DOHH2 (cell line): ENCODE data around the gene NPAS3.

Experiments used
- H3F3A ChIP-seq: fragments of 200-600 bp; sonication (generic), shearing (Covaris generic); 2 replicates; pipeline ENCODE4 v1.6.0; 2016; ENCODE audit warnings: antibody characterized with exemption, mild to moderate bottlenecking; ENCODE audit not compliant: control insufficient read depth, insufficient read depth
- H3K27ac ChIP-seq: fragments of 200-600 bp; sonication (generic); 2 replicates; pipeline ENCODE4 v1.5.1; 2014; ENCODE audit warnings: low read depth, mild to moderate bottlenecking, low read length, moderate library complexity
- H3K27me3 ChIP-seq: fragments of 200-600 bp; sonication (generic); 2 replicates; pipeline ENCODE4 v1.6.1; 2014; ENCODE audit warnings: mild to moderate bottlenecking, low read length, mixed read lengths; ENCODE audit not compliant: control insufficient read depth
- H3K36me3 ChIP-seq: fragments of 200-600 bp; sonication (generic); 2 replicates; pipeline ENCODE4 v1.6.1; 2014; ENCODE audit warnings: mild to moderate bottlenecking, low read length, moderate library complexity, mixed read lengths; ENCODE audit not compliant: control insufficient read depth
- H3K4me1 ChIP-seq: fragments of 200-600 bp; sonication (generic); 2 replicates; pipeline ENCODE4 v1.6.1; 2014; ENCODE audit warnings: mild to moderate bottlenecking, low read length, mixed read lengths; ENCODE audit not compliant: control insufficient read depth
- H3K4me2 ChIP-seq: fragments of 200-600 bp; sonication (generic); 2 replicates; pipeline ENCODE4 v1.6.0; 2014; ENCODE audit warnings: mild to moderate bottlenecking, low read length, moderate library complexity
- H3K4me3 ChIP-seq: fragments of 200-600 bp; sonication (generic); 2 replicates; pipeline ENCODE4 v1.5.1; 2014; ENCODE audit warnings: mild to moderate bottlenecking, low read length, mixed read lengths
- H3K79me2 ChIP-seq: fragments of 200-600 bp; sonication (generic); 2 replicates; pipeline ENCODE4 v1.6.1; 2014; ENCODE audit warnings: mild to moderate bottlenecking, low read length, mixed read lengths; ENCODE audit not compliant: control insufficient read depth
- H3K9me2 ChIP-seq: fragments of 200-600 bp; sonication (generic); replicated peaks from 2 replicates; pipeline ENCODE4 v1.6.1; 2014; ENCODE audit warnings: mild to moderate bottlenecking, low read length, mixed read lengths; ENCODE audit not compliant: control insufficient read depth
- H3K9me3 ChIP-seq: fragments of 200-600 bp; sonication (generic); 2 replicates; pipeline ENCODE4 v1.6.1; 2014; ENCODE audit warnings: antibody characterized with exemption, low read length, mixed read lengths; ENCODE audit not compliant: control insufficient read depth, insufficient read depth
- H4K20me1 ChIP-seq: fragments of 200-600 bp; sonication (generic); 2 replicates; pipeline ENCODE4 v1.6.0; 2014; ENCODE audit warnings: low read depth, mild to moderate bottlenecking, antibody characterized with exemption, low read length, moderate library complexity; ENCODE audit not compliant: control insufficient read depth, insufficient read depth
- CTCF ChIP-seq: fragments of 200-600 bp; sonication (generic); IDR thresholded peaks from one replicate; pipeline ENCODE4 v1.5.1; 2014; ENCODE audit warnings: antibody characterized with exemption, mild to moderate bottlenecking, low read depth, low read length; ENCODE audit not compliant: poor library complexity, severe bottlenecking
- EZH2phosphoT487 ChIP-seq: fragments of 200-600 bp; sonication (generic); IDR thresholded peaks from 2 replicates; pipeline ENCODE4 v1.6.1; 2017; ENCODE audit warnings: borderline replicate concordance, mild to moderate bottlenecking, antibody characterized with exemption, low read length, moderate library complexity, mixed read lengths

Gene NPAS3

GRCh38 chr14:32947792-32948191 lies 9.1 kb downstream of the NPAS3 start:
- no peaks in the 10 kb centered on the region for H3F3A ChIP-seq
- TF ChIP-seq EZH2phosphoT487 (no peak), CTCF (no peak)
- H4K20me1 ChIP-seq = no peaks in the 10 kb centered on the region
- no peaks in the 10 kb centered on the region for H3K9me2 ChIP-seq
- H3K27ac ChIP-seq = no peak overlapping the region
- H3K9me3 ChIP-seq = no peaks in the 10 kb centered on the region
- H3K4me2 ChIP-seq = no peak overlapping the region
- no peaks in the 10 kb centered on the region for H3K4me1 ChIP-seq
- no peaks in the 10 kb centered on the region for H3K36me3 ChIP-seq
- H3K27me3 ChIP-seq = no peaks in the 10 kb centered on the region
- H3K79me2 ChIP-seq = no peaks in the 10 kb centered on the region
- H3K4me3 ChIP-seq = no peak overlapping the region

GRCh38 chr14:32950584-32950983 lies 11.9 kb downstream of the NPAS3 start:
- H3F3A ChIP-seq = no peaks in the 10 kb centered on the region
- H3K9me3 ChIP-seq = no peaks in the 10 kb centered on the region
- no peaks in the 10 kb centered on the region for H4K20me1 ChIP-seq
- no peak overlapping the region for H3K4me2 ChIP-seq
- H3K27me3 ChIP-seq = no peaks in the 10 kb centered on the region
- H3K4me1 ChIP-seq = no peaks in the 10 kb centered on the region
- TF ChIP-seq CTCF = no peak
- TF ChIP-seq EZH2phosphoT487 = no peak
- no peak overlapping the region for H3K4me3 ChIP-seq
- no peaks in the 10 kb centered on the region for H3K9me2 ChIP-seq
- H3K36me3 ChIP-seq = no peaks in the 10 kb centered on the region
- H3K27ac ChIP-seq = no peak overlapping the region
- H3K79me2 ChIP-seq = no peaks in the 10 kb centered on the region

GRCh38 chr14:32967421-32967820 lies 28.7 kb downstream of the NPAS3 start:
- Histone ChIP-seq H3K4me2 (no peak overlapping the region), H3K4me1 (no peaks in the 10 kb centered on the region), H4K20me1 (no peaks in the 10 kb centered on the region), H3K36me3 (no peaks in the 10 kb centered on the region), H3F3A (no peaks in the 10 kb centered on the region), H3K9me2 (no peaks in the 10 kb centered on the region), H3K9me3 (no peaks in the 10 kb centered on the region), H3K4me3 (no peak overlapping the region), H3K27me3 (no peaks in the 10 kb centered on the region), H3K79me2 (no peaks in the 10 kb centered on the region), H3K27ac (no peak overlapping the region)
- TF ChIP-seq EZH2phosphoT487 (no peak), CTCF (no peak)
